ENCODE measurements around the gene CTU2. TPM values are rescaled to one million over a fixed set of nuclear protein-coding genes. Genes with fewer than 3 reads are reported as not detected.

Gene CTU2
- total and polyA plus RNA-seq, 9 of the 15 experiments (the other 6 are each of a cell fraction or from before 2014, with no cell fraction given): 1.3 to 105 (median 23.2) TPM

DNA sequence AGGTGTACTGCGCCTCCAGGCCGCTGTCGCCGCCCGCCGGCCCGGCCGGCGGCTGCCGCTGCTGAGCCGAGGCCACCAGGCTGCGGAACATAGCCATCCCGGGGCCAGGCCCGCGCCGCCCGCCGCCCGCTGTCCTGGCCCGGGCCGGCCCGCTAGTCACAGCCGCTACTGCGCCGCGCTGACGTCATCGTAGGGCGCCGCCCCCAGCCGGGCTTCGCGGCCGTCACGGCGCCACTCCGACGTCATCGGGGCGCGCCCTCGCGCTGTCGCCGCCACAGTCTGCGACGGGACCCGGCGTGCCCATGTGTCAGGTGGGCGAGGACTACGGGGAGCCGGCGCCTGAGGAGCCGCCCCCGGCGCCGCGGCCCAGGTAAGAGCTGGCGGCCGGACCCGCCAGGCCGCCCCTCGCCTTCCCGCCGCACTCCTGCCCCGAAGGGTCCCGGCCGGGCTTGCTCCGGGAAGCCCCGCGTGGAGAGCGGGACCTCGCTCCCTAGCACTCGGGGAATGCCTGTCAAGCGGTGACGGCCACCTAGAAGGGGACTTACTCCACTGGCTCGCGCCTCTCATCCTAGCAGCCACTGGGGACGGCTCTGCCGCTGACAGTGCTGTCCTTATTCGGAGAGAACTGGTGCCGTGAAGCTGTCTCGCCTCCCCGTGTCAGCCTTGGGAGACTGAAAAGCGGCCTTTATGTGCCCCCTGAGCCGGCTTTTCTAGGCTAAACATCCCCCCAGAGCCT, at the start of gene CTU2, which contains the start of gene RNF166 (continued):
- TF ChIP-seq, protein P1, sequence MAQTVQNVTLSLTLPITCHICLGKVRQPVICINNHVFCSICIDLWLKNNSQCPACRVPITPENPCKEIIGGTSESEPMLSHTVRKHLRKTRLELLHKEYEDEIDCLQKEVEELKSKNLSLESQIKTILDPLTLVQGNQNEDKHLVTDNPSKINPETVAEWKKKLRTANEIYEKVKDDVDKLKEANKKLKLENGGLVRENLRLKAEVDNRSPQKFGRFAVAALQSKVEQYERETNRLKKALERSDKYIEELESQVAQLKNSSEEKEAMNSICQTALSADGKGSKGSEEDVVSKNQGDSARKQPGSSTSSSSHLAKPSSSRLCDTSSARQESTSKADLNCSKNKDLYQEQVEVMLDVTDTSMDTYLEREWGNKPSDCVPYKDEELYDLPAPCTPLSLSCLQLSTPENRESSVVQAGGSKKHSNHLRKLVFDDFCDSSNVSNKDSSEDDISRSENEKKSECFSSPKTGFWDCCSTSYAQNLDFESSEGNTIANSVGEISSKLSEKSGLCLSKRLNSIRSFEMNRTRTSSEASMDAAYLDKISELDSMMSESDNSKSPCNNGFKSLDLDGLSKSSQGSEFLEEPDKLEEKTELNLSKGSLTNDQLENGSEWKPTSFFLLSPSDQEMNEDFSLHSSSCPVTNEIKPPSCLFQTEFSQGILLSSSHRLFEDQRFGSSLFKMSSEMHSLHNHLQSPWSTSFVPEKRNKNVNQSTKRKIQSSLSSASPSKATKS (CRISPR knock-in tag; IDR thresholded peaks at IDR 0.05): no peak
- TF ChIP-seq ARNT (IDR thresholded peaks at IDR 0.05): no peak
- TF ChIP-seq SUPT5H (IDR thresholded peaks at IDR 0.05): no peak
- no peak for TF ChIP-seq CHD4 (IDR thresholded peaks at IDR 0.05; ENCODE audit: insufficient read depth, insufficient replicate concordance, low read depth, low read length, poor library complexity, severe bottlenecking)
- TF ChIP-seq U2AF1 (optimal IDR thresholded peaks at IDR 0.05; ENCODE audit: low read depth, low read length): peak; percentile 73
- TF ChIP-seq TCF7 (IDR thresholded peaks at IDR 0.05; ENCODE audit: borderline replicate concordance): peak; percentile 79; the same call in 1 of the 2 replicates
- no peak for TF ChIP-seq BRD4 (IDR thresholded peaks at IDR 0.05)
- TF ChIP-seq, protein P2, sequence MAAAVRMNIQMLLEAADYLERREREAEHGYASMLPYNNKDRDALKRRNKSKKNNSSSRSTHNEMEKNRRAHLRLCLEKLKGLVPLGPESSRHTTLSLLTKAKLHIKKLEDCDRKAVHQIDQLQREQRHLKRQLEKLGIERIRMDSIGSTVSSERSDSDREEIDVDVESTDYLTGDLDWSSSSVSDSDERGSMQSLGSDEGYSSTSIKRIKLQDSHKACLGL (CRISPR knock-in tag; IDR thresholded peaks at IDR 0.05; ENCODE audit: borderline replicate concordance, poor library complexity, severe bottlenecking): peak; percentile 99
- TF ChIP-seq LEF1 (IDR thresholded peaks at IDR 0.05): no peak
- no peak for TF ChIP-seq SP2 (IDR thresholded peaks at IDR 0.05; ENCODE audit: extremely low read depth, low read depth, low read length, poor library complexity, severe bottlenecking)
- peak; percentile 83 for TF ChIP-seq HIVEP1 (CRISPR knock-in tag; IDR thresholded peaks at IDR 0.05)
- peak; percentile 86 for TF ChIP-seq FIP1L1 (IDR thresholded peaks at IDR 0.05; ENCODE audit: low read depth, low read length, poor library complexity, severe bottlenecking)
- TF ChIP-seq IFI16 (CRISPR knock-in tag; IDR thresholded peaks at IDR 0.05): no peak
- TF ChIP-seq CREM (IDR thresholded peaks at IDR 0.05; ENCODE audit: low read depth): peak; percentile 99
- TF ChIP-seq ZNF347 (CRISPR knock-in tag; IDR thresholded peaks at IDR 0.05; ENCODE audit: low read depth): no peak
- TF ChIP-seq, protein P3, sequence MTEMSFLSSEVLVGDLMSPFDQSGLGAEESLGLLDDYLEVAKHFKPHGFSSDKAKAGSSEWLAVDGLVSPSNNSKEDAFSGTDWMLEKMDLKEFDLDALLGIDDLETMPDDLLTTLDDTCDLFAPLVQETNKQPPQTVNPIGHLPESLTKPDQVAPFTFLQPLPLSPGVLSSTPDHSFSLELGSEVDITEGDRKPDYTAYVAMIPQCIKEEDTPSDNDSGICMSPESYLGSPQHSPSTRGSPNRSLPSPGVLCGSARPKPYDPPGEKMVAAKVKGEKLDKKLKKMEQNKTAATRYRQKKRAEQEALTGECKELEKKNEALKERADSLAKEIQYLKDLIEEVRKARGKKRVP (CRISPR knock-in tag; IDR thresholded peaks at IDR 0.05): peak; percentile 51; the same call in 1 of the 2 replicates
- no peak for TF ChIP-seq PTRF (tag; IDR thresholded peaks at IDR 0.05)
- TF ChIP-seq ZNF143 (CRISPR knock-in tag; IDR thresholded peaks at IDR 0.05): no peak
- TF ChIP-seq, protein P4, sequence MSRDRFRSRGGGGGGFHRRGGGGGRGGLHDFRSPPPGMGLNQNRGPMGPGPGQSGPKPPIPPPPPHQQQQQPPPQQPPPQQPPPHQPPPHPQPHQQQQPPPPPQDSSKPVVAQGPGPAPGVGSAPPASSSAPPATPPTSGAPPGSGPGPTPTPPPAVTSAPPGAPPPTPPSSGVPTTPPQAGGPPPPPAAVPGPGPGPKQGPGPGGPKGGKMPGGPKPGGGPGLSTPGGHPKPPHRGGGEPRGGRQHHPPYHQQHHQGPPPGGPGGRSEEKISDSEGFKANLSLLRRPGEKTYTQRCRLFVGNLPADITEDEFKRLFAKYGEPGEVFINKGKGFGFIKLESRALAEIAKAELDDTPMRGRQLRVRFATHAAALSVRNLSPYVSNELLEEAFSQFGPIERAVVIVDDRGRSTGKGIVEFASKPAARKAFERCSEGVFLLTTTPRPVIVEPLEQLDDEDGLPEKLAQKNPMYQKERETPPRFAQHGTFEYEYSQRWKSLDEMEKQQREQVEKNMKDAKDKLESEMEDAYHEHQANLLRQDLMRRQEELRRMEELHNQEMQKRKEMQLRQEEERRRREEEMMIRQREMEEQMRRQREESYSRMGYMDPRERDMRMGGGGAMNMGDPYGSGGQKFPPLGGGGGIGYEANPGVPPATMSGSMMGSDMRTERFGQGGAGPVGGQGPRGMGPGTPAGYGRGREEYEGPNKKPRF (IDR thresholded peaks at IDR 0.05; ENCODE audit: low read depth, low read length): no peak
- no peak for TF ChIP-seq ZNF717 (CRISPR knock-in tag; IDR thresholded peaks at IDR 0.05)
- TF ChIP-seq TEAD2 (tag; IDR thresholded peaks at IDR 0.05): no peak
- TF ChIP-seq HMGN3 (IDR thresholded peaks at IDR 0.05; ENCODE audit: borderline replicate concordance, extremely low read depth, insufficient read length, low read depth, low read length): peak; percentile 83
- peak; percentile 95 for TF ChIP-seq PHF20 (IDR thresholded peaks at IDR 0.05; ENCODE audit: partially characterized antibody)
